ENCODE measurements around the gene LEAP2.

Gene LEAP2

DNA sequence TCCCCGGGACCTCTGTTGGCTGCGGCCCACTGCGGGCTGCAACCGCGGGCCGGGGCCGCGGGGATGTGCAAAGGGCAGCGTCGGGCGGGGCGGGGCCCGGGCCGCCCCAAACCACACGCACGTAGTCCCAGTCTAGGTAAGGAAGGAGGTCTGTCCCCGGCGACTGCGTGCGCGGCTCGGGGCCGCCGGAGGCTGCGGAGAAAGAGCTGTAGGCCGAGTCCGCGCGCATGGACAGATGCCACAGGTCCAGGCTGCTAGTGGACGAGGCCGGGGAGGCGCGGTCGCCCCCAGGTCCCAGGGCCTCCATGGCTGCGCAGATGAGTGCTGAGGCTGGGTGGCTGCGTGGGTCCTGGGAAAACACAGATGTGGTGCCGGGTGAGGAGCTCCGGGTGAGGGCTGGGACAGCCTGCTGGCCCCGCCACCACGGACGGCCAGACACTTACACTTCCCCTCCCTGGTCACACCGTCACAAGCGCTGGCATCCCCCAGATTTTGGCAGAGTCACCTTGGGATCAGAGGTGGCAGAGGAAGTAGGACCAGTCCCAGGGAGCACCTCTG lies 47.6 kb upstream of the LEAP2 start:
- H3K9me3 ChIP-seq (ENCODE audit: low read length), result no peaks in the 10 kb centered on the region
- no peaks in the 10 kb centered on the region for H3K36me3 ChIP-seq (ENCODE audit: insufficient read depth, low read length)
- peaks cover 5% of the 10 kb centered on the region for H3K4me1 ChIP-seq (ENCODE audit: insufficient read depth, low read length, severe bottlenecking)
- no peak overlapping the region for H3K27ac ChIP-seq (ENCODE audit: low read depth, low read length, poor library complexity, severe bottlenecking)
- H3K4me3 ChIP-seq (ENCODE audit: low read depth, low read length, poor library complexity, severe bottlenecking), result no peak overlapping the region
- no peak overlapping the region for H2AFZ ChIP-seq (ENCODE audit: low read length)
- no peaks in the 10 kb centered on the region for H3F3A ChIP-seq (ENCODE audit: insufficient read depth, low read length)
- no peaks in the 10 kb centered on the region for H4K20me1 ChIP-seq (ENCODE audit: insufficient read depth, low read length)
- no peaks in the 10 kb centered on the region for H3K9me2 ChIP-seq (ENCODE audit: low read depth, low read length)
- H3K9ac ChIP-seq (ENCODE audit: low read length), result no peak overlapping the region
- TF ChIP-seq EZH2 (IDR thresholded peaks at IDR 0.05; ENCODE audit: borderline replicate concordance, low read length), result no peak
- TF ChIP-seq, protein P1, sequence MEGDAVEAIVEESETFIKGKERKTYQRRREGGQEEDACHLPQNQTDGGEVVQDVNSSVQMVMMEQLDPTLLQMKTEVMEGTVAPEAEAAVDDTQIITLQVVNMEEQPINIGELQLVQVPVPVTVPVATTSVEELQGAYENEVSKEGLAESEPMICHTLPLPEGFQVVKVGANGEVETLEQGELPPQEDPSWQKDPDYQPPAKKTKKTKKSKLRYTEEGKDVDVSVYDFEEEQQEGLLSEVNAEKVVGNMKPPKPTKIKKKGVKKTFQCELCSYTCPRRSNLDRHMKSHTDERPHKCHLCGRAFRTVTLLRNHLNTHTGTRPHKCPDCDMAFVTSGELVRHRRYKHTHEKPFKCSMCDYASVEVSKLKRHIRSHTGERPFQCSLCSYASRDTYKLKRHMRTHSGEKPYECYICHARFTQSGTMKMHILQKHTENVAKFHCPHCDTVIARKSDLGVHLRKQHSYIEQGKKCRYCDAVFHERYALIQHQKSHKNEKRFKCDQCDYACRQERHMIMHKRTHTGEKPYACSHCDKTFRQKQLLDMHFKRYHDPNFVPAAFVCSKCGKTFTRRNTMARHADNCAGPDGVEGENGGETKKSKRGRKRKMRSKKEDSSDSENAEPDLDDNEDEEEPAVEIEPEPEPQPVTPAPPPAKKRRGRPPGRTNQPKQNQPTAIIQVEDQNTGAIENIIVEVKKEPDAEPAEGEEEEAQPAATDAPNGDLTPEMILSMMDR (IDR thresholded peaks at IDR 0.05; ENCODE audit: low read length), result no peak
- 0 out of 2 replicates have a peak overlapping the region, but pooled peaks have one; percentile 40 for H3K4me2 ChIP-seq (ENCODE audit: low read length)
- 0 out of 2 replicates have a peak, but pooled peaks cover 7% of the 10 kb centered on the region for H3K27me3 ChIP-seq (ENCODE audit: insufficient read depth, low read length)
- H3K79me2 ChIP-seq (ENCODE audit: insufficient read depth, low read length), result no peaks in the 10 kb centered on the region

DNA sequence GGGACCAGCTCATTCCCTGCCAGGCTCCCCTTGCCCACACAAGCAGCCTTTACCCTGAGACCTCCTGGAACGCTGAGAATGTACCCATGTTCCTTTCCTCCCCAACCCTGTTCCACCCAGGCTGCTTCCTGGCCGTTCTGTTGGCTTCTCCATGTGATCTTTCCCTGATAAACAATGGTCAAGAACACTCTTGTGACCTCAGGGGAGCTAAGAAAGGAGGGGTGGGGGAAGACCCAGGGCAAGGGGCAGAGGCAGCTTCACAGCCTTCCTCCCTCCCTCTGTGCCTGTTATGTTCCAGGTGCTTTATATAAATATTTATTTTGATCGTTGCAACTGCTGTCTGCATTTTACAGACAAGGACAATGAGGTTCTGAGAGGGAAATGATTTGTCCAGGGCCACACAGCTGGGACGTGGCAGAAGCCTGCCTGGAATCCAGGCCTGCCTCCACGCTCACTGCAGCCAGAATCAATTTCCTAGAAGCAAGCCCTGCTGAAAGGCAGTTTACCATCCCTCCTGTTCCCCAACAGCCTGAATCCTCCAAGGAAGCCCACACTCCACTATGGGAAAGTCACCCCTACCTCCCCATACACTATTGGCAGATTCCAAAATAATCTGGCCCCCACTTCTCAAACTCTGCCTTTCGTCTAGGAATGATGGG lies 46.9 kb upstream of the LEAP2 start:
- Histone ChIP-seq H3K4me1 (ENCODE audit: insufficient read depth, low read length, severe bottlenecking) (peaks cover 5% of the 10 kb centered on the region), H3K9me3 (ENCODE audit: low read length) (no peaks in the 10 kb centered on the region), H3K79me2 (ENCODE audit: insufficient read depth, low read length) (no peaks in the 10 kb centered on the region), H3K36me3 (ENCODE audit: insufficient read depth, low read length) (no peaks in the 10 kb centered on the region), H3K27me3 (ENCODE audit: insufficient read depth, low read length) (0 out of 2 replicates have a peak, but pooled peaks cover 7% of the 10 kb centered on the region), H3K4me2 (ENCODE audit: low read length) (no peak overlapping the region), H3F3A (ENCODE audit: insufficient read depth, low read length) (no peaks in the 10 kb centered on the region), H2AFZ (ENCODE audit: low read length) (no peak overlapping the region), H3K9ac (ENCODE audit: low read length) (no peak overlapping the region), H3K4me3 (ENCODE audit: low read depth, low read length, poor library complexity, severe bottlenecking) (no peak overlapping the region), H3K27ac (ENCODE audit: low read depth, low read length, poor library complexity, severe bottlenecking) (no peak overlapping the region), H3K9me2 (ENCODE audit: low read depth, low read length) (no peaks in the 10 kb centered on the region), H4K20me1 (ENCODE audit: insufficient read depth, low read length) (no peaks in the 10 kb centered on the region)
- no peak for TF ChIP-seq EZH2 (IDR thresholded peaks at IDR 0.05; ENCODE audit: borderline replicate concordance, low read length)

DNA sequence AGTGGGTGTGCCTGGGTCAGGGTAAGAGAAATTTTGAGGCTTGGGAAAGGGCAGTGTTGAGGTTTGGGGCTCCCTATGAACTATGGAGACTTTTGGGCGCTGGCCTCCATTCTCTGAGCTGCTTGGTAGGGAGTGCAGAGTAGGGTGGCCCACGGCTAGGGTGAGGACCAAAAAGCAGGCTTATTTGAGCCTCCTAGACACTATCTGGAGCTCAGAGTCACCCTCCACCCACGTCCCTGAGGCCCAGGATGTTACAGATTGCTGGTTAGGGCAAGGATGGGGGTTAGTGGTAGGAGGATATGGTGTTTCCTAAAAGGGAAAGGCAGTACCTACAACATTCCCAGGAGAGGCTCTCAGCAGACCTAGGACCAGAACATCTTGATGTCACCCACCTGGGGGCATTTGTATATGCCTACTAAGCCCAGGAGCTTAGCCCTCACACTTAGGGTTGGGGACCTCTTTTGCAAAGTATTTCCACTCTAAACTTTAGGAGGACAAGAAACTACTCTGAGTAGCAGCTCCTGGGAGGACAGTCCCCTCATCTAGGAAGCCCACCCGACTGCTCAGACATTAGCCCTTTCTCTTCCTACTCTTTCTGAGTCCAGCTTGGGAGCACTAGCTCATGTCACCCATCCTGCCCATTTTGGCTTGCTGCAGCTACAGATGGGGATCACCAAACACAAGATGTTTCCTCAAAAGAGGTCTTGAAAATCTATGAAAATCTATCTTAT lies 45.4 kb upstream of the LEAP2 start:
- H3K9me2 ChIP-seq (ENCODE audit: low read depth, low read length), result no peaks in the 10 kb centered on the region
- no peak overlapping the region for H2AFZ ChIP-seq (ENCODE audit: low read length)
- H3K27ac ChIP-seq (ENCODE audit: low read depth, low read length, poor library complexity, severe bottlenecking), result no peak overlapping the region
- H3K79me2 ChIP-seq (ENCODE audit: insufficient read depth, low read length), result no peaks in the 10 kb centered on the region
- H3K9me3 ChIP-seq (ENCODE audit: low read length), result no peaks in the 10 kb centered on the region
- TF ChIP-seq, protein P1 (IDR thresholded peaks at IDR 0.05; ENCODE audit: low read length), result no peak
- no peak for TF ChIP-seq EZH2 (IDR thresholded peaks at IDR 0.05; ENCODE audit: borderline replicate concordance, low read length)
- H3K27me3 ChIP-seq (ENCODE audit: insufficient read depth, low read length), result 0 out of 2 replicates have a peak, but pooled peaks cover 7% of the 10 kb centered on the region
- H4K20me1 ChIP-seq (ENCODE audit: insufficient read depth, low read length), result no peaks in the 10 kb centered on the region
- H3K4me1 ChIP-seq (ENCODE audit: insufficient read depth, low read length, severe bottlenecking), result peaks cover 5% of the 10 kb centered on the region
- no peak overlapping the region for H3K4me2 ChIP-seq (ENCODE audit: low read length)
- no peak overlapping the region for H3K9ac ChIP-seq (ENCODE audit: low read length)
- no peak overlapping the region for H3K4me3 ChIP-seq (ENCODE audit: low read depth, low read length, poor library complexity, severe bottlenecking)
- H3F3A ChIP-seq (ENCODE audit: insufficient read depth, low read length), result no peaks in the 10 kb centered on the region
- H3K36me3 ChIP-seq (ENCODE audit: insufficient read depth, low read length), result no peaks in the 10 kb centered on the region
